ENCODE measurements around the gene PEX10.

The PEX10 gene

GRCh38 chr1:2432441-2432844 lies 20.1 kb upstream of the PEX10 start:
- TF ChIP-seq EP300 (IDR thresholded peaks at IDR 0.05; ENCODE audit: borderline replicate concordance) (no peak), NFIC (IDR thresholded peaks at IDR 0.05) (no peak), FOXM1 (IDR thresholded peaks at IDR 0.05; ENCODE audit: borderline replicate concordance, low read depth) (no peak), TAF1 (IDR thresholded peaks at IDR 0.05; ENCODE audit: low read depth) (no peak), CREB1 (IDR thresholded peaks at IDR 0.05; ENCODE audit: low read depth) (no peak), USF1 (IDR thresholded peaks at IDR 0.05) (0 out of 2 replicates have a peak, but pooled peaks have one; percentile 6), RAD21 (IDR thresholded peaks at IDR 0.05; ENCODE audit: low read depth) (no peak)

GRCh38 chr1:2431518-2431917 lies 19.2 kb upstream of the PEX10 start:
- no peak for TF ChIP-seq CREB1 (IDR thresholded peaks at IDR 0.05; ENCODE audit: low read depth)
- no peak for TF ChIP-seq FOXM1 (IDR thresholded peaks at IDR 0.05; ENCODE audit: borderline replicate concordance, low read depth)
- TF ChIP-seq REST (IDR thresholded peaks at IDR 0.05; ENCODE audit: low read depth): no peak
- TF ChIP-seq YY1 (IDR thresholded peaks at IDR 0.05; ENCODE audit: low read depth): no peak
- no peak for TF ChIP-seq TEAD4 (IDR thresholded peaks at IDR 0.05)
- no peak for TF ChIP-seq NFIC (IDR thresholded peaks at IDR 0.05)
- TF ChIP-seq USF1 (IDR thresholded peaks at IDR 0.05): no peak
- TF ChIP-seq RAD21 (IDR thresholded peaks at IDR 0.05; ENCODE audit: low read depth): no peak
- no peak for TF ChIP-seq ZBTB7A (IDR thresholded peaks at IDR 0.05; ENCODE audit: low read depth)
- TF ChIP-seq MAX (IDR thresholded peaks at IDR 0.05): no peak
- TF ChIP-seq TAF1 (IDR thresholded peaks at IDR 0.05; ENCODE audit: low read depth): no peak
- TF ChIP-seq EP300 (IDR thresholded peaks at IDR 0.05; ENCODE audit: borderline replicate concordance): no peak
- TF ChIP-seq CEBPB (IDR thresholded peaks at IDR 0.05): no peak
- no peak for TF ChIP-seq EGR1 (IDR thresholded peaks at IDR 0.05)
- no peak for TF ChIP-seq TCF12 (IDR thresholded peaks at IDR 0.05; ENCODE audit: low read depth)

- TF ChIP-seq USF1 (IDR thresholded peaks at IDR 0.05) (no peak), ZBTB7A (IDR thresholded peaks at IDR 0.05; ENCODE audit: low read depth) (no peak), TAF1 (IDR thresholded peaks at IDR 0.05; ENCODE audit: low read depth) (no peak), EP300 (IDR thresholded peaks at IDR 0.05; ENCODE audit: borderline replicate concordance) (no peak), FOXM1 (IDR thresholded peaks at IDR 0.05; ENCODE audit: borderline replicate concordance, low read depth) (no peak), TCF12 (IDR thresholded peaks at IDR 0.05; ENCODE audit: low read depth) (no peak), YY1 (IDR thresholded peaks at IDR 0.05; ENCODE audit: low read depth) (no peak), CEBPB (IDR thresholded peaks at IDR 0.05) (no peak), MAX (IDR thresholded peaks at IDR 0.05) (no peak), EGR1 (IDR thresholded peaks at IDR 0.05) (no peak), TEAD4 (IDR thresholded peaks at IDR 0.05) (no peak), RAD21 (IDR thresholded peaks at IDR 0.05; ENCODE audit: low read depth) (no peak), REST (IDR thresholded peaks at IDR 0.05; ENCODE audit: low read depth) (no peak)
Measured at GRCh38 chr1:2431103-2431502, 18.7 kb upstream of the PEX10 start.

- no peak for TF ChIP-seq YY1 (IDR thresholded peaks at IDR 0.05; ENCODE audit: low read depth)
- no peak for TF ChIP-seq REST (IDR thresholded peaks at IDR 0.05; ENCODE audit: low read depth)
- no peak for TF ChIP-seq RAD21 (IDR thresholded peaks at IDR 0.05; ENCODE audit: low read depth)
Measured at GRCh38 chr1:2430592-2430973, 18.2 kb upstream of the PEX10 start.

All from Ishikawa (cell line).